ENCODE measurements around the gene GALNT12. TPM values are rescaled to one million over a fixed set of nuclear protein-coding genes. Genes with fewer than 3 reads are reported as not detected.

The GALNT12 gene
- total RNA-seq: 10 to 100 TPM; 18.2 to 89.1 (median 30.0) TPM

- peak within 1 kb of the TSS in 3 of 4 donors; percentile 28 to 68 (median 49) for H3K27ac ChIP-seq
- WGBS, 2 donors: 13 to 30% methylated on average over 15 to 38 of the region's 51 CpGs
- peaks cover 10 to 36% (median 14%) of the 10 kb centered on the region in 4 donors for H3K4me1 ChIP-seq
- peak in 1 of 2 donors; percentile 9 for TF ChIP-seq POLR2AphosphoS5 (IDR thresholded peaks at IDR 0.05)
- peak in 1 of 6 experiments; percentile 6 for TF ChIP-seq CTCF (IDR thresholded peaks at IDR 0.05)
- TF ChIP-seq EP300 (IDR thresholded peaks at IDR 0.05): no peak
- TF ChIP-seq POLR2A (IDR thresholded peaks at IDR 0.05): peak in 1 of 4 donors; percentile 55
- peak within 1 kb of the TSS; percentile 9 to 65 (median 58) for H3K4me3 ChIP-seq
- ATAC-seq (ENCODE audit: low FRiP score in 2 of 2) (peak in 1 of 2 donors; percentile 56), DNase-seq (peak in 1 of 2 donors; percentile 92)
- peaks cover 0 to 6% (median 0%) of the 10 kb centered on the region in 4 donors for H3K27me3 ChIP-seq
- H3K9me3 ChIP-seq: no peaks in the 10 kb centered on the region
- no peaks in the 10 kb centered on the region for H3K36me3 ChIP-seq
Measured at GRCh38 chr9:98807070-98807813, at the start of gene GALNT12. Gene GALNT12 (plus strand): TSS chr9:98807670. CDS start chr9:98807699, 29 bp downstream.

- TF ChIP-seq CTCF (IDR thresholded peaks at IDR 0.05) (no peak), EP300 (IDR thresholded peaks at IDR 0.05) (no peak), POLR2A (IDR thresholded peaks at IDR 0.05) (no peak), POLR2AphosphoS5 (IDR thresholded peaks at IDR 0.05) (no peak)
- no peaks in the 10 kb centered on the region for H3K27me3 ChIP-seq
- no peak overlapping the region for H3K4me3 ChIP-seq
- H3K27ac ChIP-seq: no peak overlapping the region
- H3K9me3 ChIP-seq: no peaks in the 10 kb centered on the region
- ATAC-seq (ENCODE audit: low FRiP score in 2 of 2) (no peak), DNase-seq (no peak)
- H3K4me1 ChIP-seq: no peaks in the 10 kb centered on the region
- H3K36me3 ChIP-seq: peaks cover 0 to 27% (median 9%) of the 10 kb centered on the region in 4 donors
Measured at GRCh38 chr9:98760231-98760630, 47.2 kb upstream of the GALNT12 start.

- Histone ChIP-seq H3K36me3 (peaks cover 6 to 45% (median 16%) of the 10 kb centered on the region in 4 donors), H3K4me3 (no peak overlapping the region), H3K27me3 (no peaks in the 10 kb centered on the region), H3K4me1 (no peaks in the 10 kb centered on the region), H3K27ac (no peak overlapping the region), H3K9me3 (no peaks in the 10 kb centered on the region)
- DNase-seq (no peak), ATAC-seq (ENCODE audit: low FRiP score in 2 of 2) (no peak)
- 90 to 95% methylated on average over 3 of the region's 3 CpGs for WGBS, 2 donors
- no peak for TF ChIP-seq EP300 (IDR thresholded peaks at IDR 0.05)
- no peak for TF ChIP-seq POLR2A (IDR thresholded peaks at IDR 0.05)
- no peak for TF ChIP-seq POLR2AphosphoS5 (IDR thresholded peaks at IDR 0.05)
- TF ChIP-seq CTCF (IDR thresholded peaks at IDR 0.05): no peak
Measured at GRCh38 chr9:98763986-98764745, 43.3 kb upstream of the GALNT12 start.

- DNase-seq (no peak), ATAC-seq (ENCODE audit: low FRiP score in 2 of 2) (no peak)
- Histone ChIP-seq H3K4me3 (no peak overlapping the region), H3K36me3 (peaks cover 6 to 48% (median 20%) of the 10 kb centered on the region in 4 donors), H3K9me3 (no peaks in the 10 kb centered on the region), H3K27ac (no peak overlapping the region), H3K27me3 (no peaks in the 10 kb centered on the region), H3K4me1 (no peaks in the 10 kb centered on the region)
- TF ChIP-seq EP300 (IDR thresholded peaks at IDR 0.05) (no peak), CTCF (IDR thresholded peaks at IDR 0.05) (no peak), POLR2A (IDR thresholded peaks at IDR 0.05) (no peak), POLR2AphosphoS5 (IDR thresholded peaks at IDR 0.05) (no peak)
- 95 to 100% methylated on average over 1 of the region's 1 CpG for WGBS, 2 donors
Measured at GRCh38 chr9:98765256-98765655, 42.2 kb upstream of the GALNT12 start.

Measured in upper lobe of left lung (tissue), 6 donors.